Activated naive CD4-positive, alpha-beta T cell treated with anti-CD3 and anti-CD28 coated beads, Interleukin-2, amount 50 U/mL, for 72 hours (primary cell): Measurements from ENCODE around the gene GP9. TPM values are rescaled to one million over a fixed set of nuclear protein-coding genes. Genes with fewer than 3 reads are reported as not detected.
A peak's percentile ranks its signal among the peaks of the same experiment; 100 is the strongest.
"Not testable (repeated sequence)": the region's sequence is repeated elsewhere in the genome, so short reads cannot be mapped to it uniquely, and the experiment has no call there.

Experiments
- ATAC-seq, 2 donors: fragments of 150-1000 bp; cut with Tn5 transposase; 2 replicates each; pipeline ENCODE4 v1.10.0; 2021; ENCODE audit warnings: mild to moderate bottlenecking in 2 of 2, moderate library complexity in 2 of 2
- DNase-seq, 2 donors: peaks; one replicate each; pipeline ENCODE4 v3.0.0; 2021 to 2022; ENCODE audit warnings: low spot score in 2 of 2
- H3K27ac Mint-ChIP-seq, 2 donors: one replicate each; pipeline ENCODE4 v1.8.0; 2022; ENCODE audit warnings: mild to moderate bottlenecking in 2 of 2, mixed read lengths in 2 of 2
- H3K36me3 Mint-ChIP-seq, 2 donors: one replicate each; pipeline ENCODE4 v1.8.0; 2022; ENCODE audit warnings: mixed read lengths in 2 of 2
- H3K9me3 Mint-ChIP-seq, 2 donors: one replicate each; pipeline ENCODE4 v1.8.0; 2022; ENCODE audit warnings: mixed read lengths in 2 of 2
- total RNA-seq, 2 donors: library from RNA; stranded (reverse); gene quantifications; one replicate each; pipeline ENCODE4 v1.2.3, GENCODE V29; 2022

GP9 gene
- total RNA-seq, 2 donors from 2014 or later: not detected

GRCh38 chr3:129058441-129059200 lies 2.0 kb upstream of the GP9 start:
- H3K36me3 Mint-ChIP-seq: no peaks in the 10 kb centered on the region
- H3K27ac Mint-ChIP-seq: peak overlapping the region in 1 of 2 donors; percentile 14
- ATAC-seq (peak in 1 of 2 donors; percentile 46), DNase-seq (no peak)
- H3K9me3 Mint-ChIP-seq: no peaks in the 10 kb centered on the region

GRCh38 chr3:129059311-129059958 lies 1.1 kb upstream of the GP9 start:
- no peak for ATAC-seq
- Mint-ChIP-seq H3K9me3 (no peaks in the 10 kb centered on the region), H3K36me3 (no peaks in the 10 kb centered on the region), H3K27ac (no peak overlapping the region)
- DNase-seq: no peak

- DNase-seq: no peak
- ATAC-seq: no peak
These were observed 676 bp downstream of the GP9 start for GRCh38 chr3:129061023-129061887.

GRCh38 chr3:129061888-129062834 lies 1.6 kb downstream of the GP9 start:
- H3K27ac Mint-ChIP-seq: no peak overlapping the region
- DNase-seq (no peak), ATAC-seq (no peak)
- H3K36me3 Mint-ChIP-seq: no peaks in the 10 kb centered on the region
- H3K9me3 Mint-ChIP-seq: no peaks in the 10 kb centered on the region

More at GRCh38 chr3:129061023-129061887, 676 bp downstream of the GP9 start:
- Mint-ChIP-seq H3K9me3 (no peaks in the 10 kb centered on the region), H3K36me3 (no peaks in the 10 kb centered on the region), H3K27ac (no peak overlapping the region)

GRCh38 chr3:129063091-129063640 lies 2.6 kb downstream of the GP9 start:
- H3K36me3 Mint-ChIP-seq: peaks cover 5 to 6% of the 10 kb centered on the region in 2 donors
- ATAC-seq: no peak
- no peak for DNase-seq
- peak overlapping the region in 1 of 2 donors; percentile 40 for H3K27ac Mint-ChIP-seq
- peaks cover 0 to 5% of the 10 kb centered on the region in 2 donors for H3K9me3 Mint-ChIP-seq

GRCh38 chr3:129063841-129064482 lies 3.4 kb downstream of the GP9 start:
- peaks cover 0 to 5% of the 10 kb centered on the region in 2 donors for H3K9me3 Mint-ChIP-seq
- DNase-seq (no peak), ATAC-seq (no peak)
- H3K27ac Mint-ChIP-seq: no peak overlapping the region
- peaks cover 5 to 6% of the 10 kb centered on the region in 2 donors for H3K36me3 Mint-ChIP-seq

GRCh38 chr3:129065016-129065719 lies 4.6 kb downstream of the GP9 start:
- ATAC-seq (no peak), DNase-seq (no peak)
- Mint-ChIP-seq H3K27ac (no peak overlapping the region), H3K36me3 (peaks cover 10 to 11% of the 10 kb centered on the region in 2 donors), H3K9me3 (peaks cover 0 to 5% of the 10 kb centered on the region in 2 donors)

- H3K9me3 Mint-ChIP-seq: peaks cover 0 to 5% of the 10 kb centered on the region in 2 donors
- ATAC-seq: no peak
- no peak for DNase-seq
- no peak overlapping the region for H3K27ac Mint-ChIP-seq
- H3K36me3 Mint-ChIP-seq: peaks cover 10 to 11% of the 10 kb centered on the region in 2 donors
These were observed 5.1 kb downstream of the GP9 start for GRCh38 chr3:129065720-129066073.

- H3K36me3 Mint-ChIP-seq: peaks cover 10 to 11% of the 10 kb centered on the region in 2 donors
- not testable (repeated sequence) for H3K27ac Mint-ChIP-seq, DNase-seq, ATAC-seq, H3K9me3 Mint-ChIP-seq
These were observed 7.1 kb downstream of the GP9 start for GRCh38 chr3:129067719-129068118.

- Mint-ChIP-seq H3K9me3 (peaks cover 0 to 5% of the 10 kb centered on the region in 2 donors), H3K27ac (peak overlapping the region in 1 of 2 donors; percentile 90), H3K36me3 (peaks cover 10 to 11% of the 10 kb centered on the region in 2 donors)
- ATAC-seq: peak; percentile 54 to 63
- no peak for DNase-seq
These were observed 7.8 kb downstream of the GP9 start for GRCh38 chr3:129068291-129068886.

GRCh38 chr3:129069313-129070085 lies 8.9 kb downstream of the GP9 start:
- ATAC-seq: peak in 1 of 2 donors; percentile 41
- DNase-seq, H3K27ac Mint-ChIP-seq, H3K9me3 Mint-ChIP-seq: not testable (repeated sequence)
- H3K36me3 Mint-ChIP-seq: peaks cover 10 to 11% of the 10 kb centered on the region in 2 donors

- Mint-ChIP-seq H3K27ac (no peak overlapping the region), H3K9me3 (peaks cover 0 to 5% of the 10 kb centered on the region in 2 donors), H3K36me3 (peaks cover 10 to 11% of the 10 kb centered on the region in 2 donors)
- ATAC-seq (no peak), DNase-seq (no peak)
These were observed 9.7 kb downstream of the GP9 start for GRCh38 chr3:129070086-129070885.

- Mint-ChIP-seq H3K9me3 (no peaks in the 10 kb centered on the region), H3K27ac (no peak overlapping the region), H3K36me3 (no peaks in the 10 kb centered on the region)
- no peak for DNase-seq
- no peak for ATAC-seq
These were observed 16.6 kb downstream of the GP9 start for GRCh38 chr3:129077222-129077621.
